ENCODE data around the gene SELENON.

Gene SELENON

GRCh38 chr1:25771221-25772114 is 28.5 kb upstream of the SELENON start:
- FAIRE-seq = peak; percentile 38

GRCh38 chr1:25772164-25772563 is 27.8 kb upstream of the SELENON start:
- FAIRE-seq = no peak

- FAIRE-seq = no peak
Measured at GRCh38 chr1:25772692-25773245, 27.2 kb upstream of the SELENON start.

GRCh38 chr1:25773441-25774125 is 26.4 kb upstream of the SELENON start:
- FAIRE-seq = peak; percentile 82

GRCh38 chr1:25774206-25774803 is 25.7 kb upstream of the SELENON start:
- FAIRE-seq = no peak

GRCh38 chr1:25774921-25775771 is 24.8 kb upstream of the SELENON start:
- FAIRE-seq = no peak

GRCh38 chr1:25779388-25779787 is 20.6 kb upstream of the SELENON start:
- FAIRE-seq = no peak

- no peak for FAIRE-seq
Measured at GRCh38 chr1:25779894-25780293, 20.1 kb upstream of the SELENON start.

GRCh38 chr1:25780318-25781129 is 19.5 kb upstream of the SELENON start:
- no peak for FAIRE-seq

GRCh38 chr1:25781130-25781433 is 18.9 kb upstream of the SELENON start:
- no peak for FAIRE-seq

- FAIRE-seq = no peak
Measured at GRCh38 chr1:25782608-25783201, 17.3 kb upstream of the SELENON start.

- FAIRE-seq = no peak
Measured at GRCh38 chr1:25784575-25785051, 15.4 kb upstream of the SELENON start.

GRCh38 chr1:25785333-25786067 is 14.5 kb upstream of the SELENON start:
- no peak for FAIRE-seq

- no peak for FAIRE-seq
Measured at GRCh38 chr1:25786887-25787759, 12.9 kb upstream of the SELENON start.

GRCh38 chr1:25787760-25788166 is 12.2 kb upstream of the SELENON start:
- no peak for FAIRE-seq

- FAIRE-seq = no peak
Measured at GRCh38 chr1:25790472-25790871, 9.5 kb upstream of the SELENON start.

- no peak for FAIRE-seq
Measured at GRCh38 chr1:25792115-25792514, 7.9 kb upstream of the SELENON start.

GRCh38 chr1:25793585-25794170 is 6.3 kb upstream of the SELENON start:
- no peak for FAIRE-seq

- FAIRE-seq = no peak
Measured at GRCh38 chr1:25794325-25794724, 5.7 kb upstream of the SELENON start.

Measured in islet of Langerhans (tissue), 1 donor.